ENCODE results near the gene MEP1A. TPM values are rescaled to one million over a fixed set of nuclear protein-coding genes. Genes with fewer than 3 reads are reported as not detected.

MEP1A gene
- total and polyA plus RNA-seq, 9 of the 15 experiments (the other 6 are each of a cell fraction or from before 2014, with no cell fraction given): not detected

DNA sequence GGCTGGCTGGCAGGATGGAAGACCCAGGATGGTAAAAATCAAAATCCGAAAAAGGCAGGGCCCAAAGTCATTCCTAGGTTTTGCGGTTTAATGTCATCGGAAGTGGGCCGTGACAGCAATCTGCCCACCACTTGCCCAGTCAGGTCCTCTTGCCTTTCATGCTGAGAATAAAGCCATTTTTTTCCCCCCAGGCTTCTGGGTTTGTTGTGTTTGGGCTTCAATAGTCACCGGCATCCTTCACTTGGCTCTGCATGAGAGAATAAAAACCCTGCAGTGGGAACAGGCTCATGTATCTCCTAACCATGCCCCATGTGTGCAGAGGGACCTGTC is 56.1 kb downstream of the MEP1A start:
- H3K9me3 ChIP-seq (replicated peaks; ENCODE audit: control insufficient read depth, insufficient read depth, low read depth, low read length): no peaks in the 10 kb centered on the region
- no peak for DNase-seq (ENCODE audit: extremely low read depth in 1 of 4, low spot score in 3 of 4)
- intact Hi-C loops (cut with micrococcal nuclease) (loop anchor here (1.0 to 2.0 kb wide), 2 partner anchors 198 to 461 kb away; no protein-coding TSS in a partner anchor), in situ Hi-C loops (cut with MboI) (loop anchor here (10.0 kb wide), 1 partner anchor 465 kb away; no protein-coding TSS in a partner anchor)
- H3K27ac ChIP-seq (ENCODE audit: extremely low read depth, low read depth, low read length): no peak overlapping the region
- H3K4me1 ChIP-seq (replicated peaks in 1 of 2; ENCODE audit: control insufficient read depth in 2 of 2, insufficient read depth in 2 of 2, low read length in 2 of 2): peaks cover 0 to 5% of the 10 kb centered on the region in 2 experiments; a peak in 2 of 5 replicates
- H3K9me1 ChIP-seq (ENCODE audit: control insufficient read depth, insufficient read depth, low read length): no peaks in the 10 kb centered on the region
- H2AFZ ChIP-seq (ENCODE audit: low read depth, low read length): no peak overlapping the region
- BruUV-seq (replicated peaks): no TSS peak
- no peaks in the 10 kb centered on the region for H4K20me1 ChIP-seq (replicated peaks; ENCODE audit: control insufficient read depth, insufficient read depth, low read length)
- TF ChIP-seq, protein P1, sequence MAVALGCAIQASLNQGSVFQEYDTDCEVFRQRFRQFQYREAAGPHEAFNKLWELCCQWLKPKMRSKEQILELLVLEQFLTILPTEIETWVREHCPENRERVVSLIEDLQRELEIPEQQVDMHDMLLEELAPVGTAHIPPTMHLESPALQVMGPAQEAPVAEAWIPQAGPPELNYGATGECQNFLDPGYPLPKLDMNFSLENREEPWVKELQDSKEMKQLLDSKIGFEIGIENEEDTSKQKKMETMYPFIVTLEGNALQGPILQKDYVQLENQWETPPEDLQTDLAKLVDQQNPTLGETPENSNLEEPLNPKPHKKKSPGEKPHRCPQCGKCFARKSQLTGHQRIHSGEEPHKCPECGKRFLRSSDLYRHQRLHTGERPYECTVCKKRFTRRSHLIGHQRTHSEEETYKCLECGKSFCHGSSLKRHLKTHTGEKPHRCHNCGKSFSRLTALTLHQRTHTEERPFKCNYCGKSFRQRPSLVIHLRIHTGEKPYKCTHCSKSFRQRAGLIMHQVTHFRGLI (CRISPR knock-in tag; IDR thresholded peaks at IDR 0.05): no peak
- TF ChIP-seq MEF2A (IDR thresholded peaks at IDR 0.05; ENCODE audit: control insufficient read depth, low read depth, low read length): no peak
- TF ChIP-seq PCBP2 (IDR thresholded peaks at IDR 0.05; ENCODE audit: low read depth, low read length, poor library complexity, severe bottlenecking): no peak
- TF ChIP-seq ZNF184 (CRISPR knock-in tag; IDR thresholded peaks at IDR 0.05): no peak
- TF ChIP-seq RHOXF2B (CRISPR knock-in tag; conservative IDR thresholded peaks at IDR 0.05): no peak
- TF ChIP-seq, protein P2, sequence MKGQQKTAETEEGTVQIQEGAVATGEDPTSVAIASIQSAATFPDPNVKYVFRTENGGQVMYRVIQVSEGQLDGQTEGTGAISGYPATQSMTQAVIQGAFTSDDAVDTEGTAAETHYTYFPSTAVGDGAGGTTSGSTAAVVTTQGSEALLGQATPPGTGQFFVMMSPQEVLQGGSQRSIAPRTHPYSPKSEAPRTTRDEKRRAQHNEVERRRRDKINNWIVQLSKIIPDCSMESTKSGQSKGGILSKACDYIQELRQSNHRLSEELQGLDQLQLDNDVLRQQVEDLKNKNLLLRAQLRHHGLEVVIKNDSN (CRISPR knock-in tag; IDR thresholded peaks at IDR 0.05): no peak
- TF ChIP-seq, protein P3, sequence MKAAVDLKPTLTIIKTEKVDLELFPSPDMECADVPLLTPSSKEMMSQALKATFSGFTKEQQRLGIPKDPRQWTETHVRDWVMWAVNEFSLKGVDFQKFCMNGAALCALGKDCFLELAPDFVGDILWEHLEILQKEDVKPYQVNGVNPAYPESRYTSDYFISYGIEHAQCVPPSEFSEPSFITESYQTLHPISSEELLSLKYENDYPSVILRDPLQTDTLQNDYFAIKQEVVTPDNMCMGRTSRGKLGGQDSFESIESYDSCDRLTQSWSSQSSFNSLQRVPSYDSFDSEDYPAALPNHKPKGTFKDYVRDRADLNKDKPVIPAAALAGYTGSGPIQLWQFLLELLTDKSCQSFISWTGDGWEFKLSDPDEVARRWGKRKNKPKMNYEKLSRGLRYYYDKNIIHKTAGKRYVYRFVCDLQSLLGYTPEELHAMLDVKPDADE (conservative IDR thresholded peaks at IDR 0.05; ENCODE audit: control insufficient read depth, low read depth, low read length): no peak
- H3K27me3 ChIP-seq (ENCODE audit: control insufficient read depth in 2 of 2, insufficient read depth in 2 of 2, low read length in 2 of 2): peaks cover 0 to 5% of the 10 kb centered on the region in 2 experiments; a peak in 1 of 5 replicates
- FAIRE-seq: no peak
- no peaks in the 10 kb centered on the region for H3K36me3 ChIP-seq (ENCODE audit: control insufficient read depth, insufficient read depth, low read length)
- H3K9ac ChIP-seq (ENCODE audit: insufficient read depth in 1 of 2, low read depth in 2 of 2, low read length in 2 of 2): no peak overlapping the region
- no peak overlapping the region for H3K4me3 ChIP-seq
- no peaks in the 10 kb centered on the region for H3K79me2 ChIP-seq (ENCODE audit: control insufficient read depth, insufficient read depth, low read length)
- no peak overlapping the region for H3K4me2 ChIP-seq (ENCODE audit: insufficient read depth, low read length)
- 1% methylated on average over 5 of the region's 5 CpGs for WGBS (ENCODE audit: insufficient coverage, low coverage, missing lambda C conversion rate)
- POLR2A ChIA-PET: interaction anchor here (0.7 to 1.1 kb wide), 4 partner anchors 22 to 587 kb away, joined by 3 read pairs; no protein-coding TSS in a partner anchor
- CTCF ChIA-PET (ENCODE audit: low intra/inter-chr PET ratio): interaction anchor here (0.6 to 1.5 kb wide), 3 partner anchors 11 to 200 kb away, joined by 3 to 5 read pairs (median 4); no protein-coding TSS in a partner anchor
- no peak for ATAC-seq

Measured in K562 (cell line).